Measurements from ENCODE around the gene TSGA10IP.

Gene TSGA10IP

DNA sequence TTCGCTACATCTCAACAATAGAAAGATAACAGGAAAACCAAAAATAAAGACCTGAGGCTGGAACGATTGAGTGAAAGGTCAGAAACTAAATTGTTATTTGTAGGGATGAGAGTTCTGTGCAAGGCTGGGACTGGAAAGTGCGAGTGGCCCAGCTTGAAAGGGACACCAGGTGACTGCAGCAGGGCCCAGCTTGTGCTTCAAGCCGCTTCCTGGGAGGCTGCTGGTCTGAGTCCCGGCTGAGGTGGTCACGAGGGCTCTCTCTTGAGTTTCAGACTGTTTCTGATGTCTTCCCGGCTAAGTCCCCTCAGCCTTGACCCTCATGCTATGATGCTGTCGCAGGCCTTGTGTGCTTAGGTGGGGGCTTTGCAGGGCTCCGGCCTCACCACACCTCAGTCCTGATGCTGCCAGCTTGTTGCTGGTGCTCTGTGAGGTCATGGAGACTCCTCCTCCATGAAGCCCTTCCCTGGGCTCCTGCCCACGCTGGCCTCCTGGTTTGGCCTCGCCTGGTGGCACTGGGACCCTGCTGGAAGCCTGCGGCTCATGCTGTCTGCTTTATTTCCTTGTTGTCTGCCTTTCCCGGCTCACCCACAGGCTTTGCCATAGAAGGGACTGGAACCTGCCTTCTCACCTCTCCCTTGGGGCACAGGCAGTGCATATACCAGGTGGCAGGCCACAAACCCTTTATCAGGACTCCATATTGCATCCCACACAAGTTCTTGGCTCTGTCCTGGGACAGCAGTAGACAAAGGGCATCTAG is 61.0 kb downstream of the TSGA10IP start:
- Histone ChIP-seq H3K4me3 (ENCODE audit: low read depth, low read length) (no peak overlapping the region), H3K27me3 (replicated peaks) (no peaks in the 10 kb centered on the region), H3K36me3 (replicated peaks) (peaks cover 8% of the 10 kb centered on the region), H3K27ac (no peak overlapping the region)
- in situ Hi-C loops (cut with HindIII; ENCODE audit: low pct_ligation_motif_present, low sequenced_read_pairs), result no loop called here
- DNase-seq, result no peak
- TF ChIP-seq, protein P1, sequence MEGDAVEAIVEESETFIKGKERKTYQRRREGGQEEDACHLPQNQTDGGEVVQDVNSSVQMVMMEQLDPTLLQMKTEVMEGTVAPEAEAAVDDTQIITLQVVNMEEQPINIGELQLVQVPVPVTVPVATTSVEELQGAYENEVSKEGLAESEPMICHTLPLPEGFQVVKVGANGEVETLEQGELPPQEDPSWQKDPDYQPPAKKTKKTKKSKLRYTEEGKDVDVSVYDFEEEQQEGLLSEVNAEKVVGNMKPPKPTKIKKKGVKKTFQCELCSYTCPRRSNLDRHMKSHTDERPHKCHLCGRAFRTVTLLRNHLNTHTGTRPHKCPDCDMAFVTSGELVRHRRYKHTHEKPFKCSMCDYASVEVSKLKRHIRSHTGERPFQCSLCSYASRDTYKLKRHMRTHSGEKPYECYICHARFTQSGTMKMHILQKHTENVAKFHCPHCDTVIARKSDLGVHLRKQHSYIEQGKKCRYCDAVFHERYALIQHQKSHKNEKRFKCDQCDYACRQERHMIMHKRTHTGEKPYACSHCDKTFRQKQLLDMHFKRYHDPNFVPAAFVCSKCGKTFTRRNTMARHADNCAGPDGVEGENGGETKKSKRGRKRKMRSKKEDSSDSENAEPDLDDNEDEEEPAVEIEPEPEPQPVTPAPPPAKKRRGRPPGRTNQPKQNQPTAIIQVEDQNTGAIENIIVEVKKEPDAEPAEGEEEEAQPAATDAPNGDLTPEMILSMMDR (IDR thresholded peaks at IDR 0.05; ENCODE audit: low read depth, low read length, missing control alignments), result no peak

DNA sequence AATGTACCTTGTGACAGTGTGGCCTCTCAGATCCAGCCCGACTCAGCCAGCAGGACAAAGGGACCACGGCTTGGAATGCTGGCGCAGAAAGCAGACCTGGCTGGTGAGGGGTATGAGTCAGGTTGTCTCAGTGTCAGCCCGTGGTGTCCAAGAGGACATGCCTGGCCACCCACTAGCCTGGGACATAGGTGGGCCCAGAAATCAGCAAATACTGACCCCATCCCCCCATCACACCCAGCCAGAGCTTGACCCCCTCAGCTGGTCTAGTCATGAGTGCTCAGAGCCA is 61.6 kb downstream of the TSGA10IP start:
- Histone ChIP-seq H3K36me3 (replicated peaks) (peaks cover 8% of the 10 kb centered on the region), H3K27me3 (replicated peaks) (no peaks in the 10 kb centered on the region), H3K4me3 (ENCODE audit: low read depth, low read length) (no peak overlapping the region), H3K27ac (no peak overlapping the region)
- TF ChIP-seq, protein P1 (IDR thresholded peaks at IDR 0.05; ENCODE audit: low read depth, low read length, missing control alignments), result no peak
- in situ Hi-C loops (cut with HindIII; ENCODE audit: low pct_ligation_motif_present, low sequenced_read_pairs), result no loop called here
- DNase-seq, result no peak

DNA sequence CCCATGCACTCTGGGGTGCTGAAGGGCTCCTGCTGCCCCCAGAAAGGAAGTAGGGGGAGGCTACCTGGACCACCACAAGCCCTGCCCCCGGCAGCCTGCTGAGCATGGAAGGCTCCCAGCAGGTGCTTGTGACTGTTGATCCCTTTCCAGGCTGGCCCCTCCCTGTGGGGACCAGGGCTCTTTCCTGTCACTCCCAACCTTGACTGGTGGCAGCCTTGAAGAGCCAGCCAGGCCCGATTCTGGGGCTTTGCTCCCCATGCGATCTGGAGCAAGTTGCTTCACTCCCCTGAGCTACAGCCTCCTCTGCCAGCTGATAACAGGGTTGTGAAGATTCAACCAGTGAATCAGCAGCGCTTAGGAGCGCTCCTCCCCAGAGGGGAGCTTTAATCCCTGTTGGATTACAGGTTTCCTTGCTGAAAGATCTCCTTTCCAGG is 61.9 kb downstream of the TSGA10IP start:
- TF ChIP-seq, protein P1 (IDR thresholded peaks at IDR 0.05; ENCODE audit: low read depth, low read length, missing control alignments), result no peak

DNA sequence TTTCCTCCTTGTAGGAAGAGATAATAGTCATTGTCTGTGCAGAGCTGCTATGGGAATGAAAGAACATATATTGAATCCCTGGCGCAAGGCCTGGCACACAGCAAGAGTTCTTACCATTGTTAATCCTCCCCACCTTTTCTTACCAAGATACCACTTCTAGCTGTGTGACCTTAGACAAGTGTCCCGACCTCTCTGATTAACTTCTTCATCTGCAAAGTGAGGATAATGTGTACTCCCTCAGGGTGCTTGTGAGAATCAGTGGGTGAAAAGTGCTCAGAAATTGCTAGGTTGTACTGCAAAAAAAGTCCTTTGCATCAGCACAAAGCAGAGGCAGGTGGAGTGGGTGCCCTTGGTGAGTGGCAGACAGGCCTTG is 62.8 kb downstream of the TSGA10IP start:
- no peak overlapping the region for H3K4me3 ChIP-seq (ENCODE audit: low read depth, low read length)
- no peaks in the 10 kb centered on the region for H3K27me3 ChIP-seq (replicated peaks)
- H3K36me3 ChIP-seq (replicated peaks), result peaks cover 8% of the 10 kb centered on the region
- no peak overlapping the region for H3K27ac ChIP-seq
- DNase-seq, result no peak
- TF ChIP-seq, protein P1 (IDR thresholded peaks at IDR 0.05; ENCODE audit: low read depth, low read length, missing control alignments), result no peak
- in situ Hi-C loops (cut with HindIII; ENCODE audit: low pct_ligation_motif_present, low sequenced_read_pairs), result no loop called here

More for the DNA sequence above, 61.9 kb downstream of the TSGA10IP start:
- peaks cover 8% of the 10 kb centered on the region for H3K36me3 ChIP-seq (replicated peaks)
- DNase-seq, result no peak
- no peaks in the 10 kb centered on the region for H3K27me3 ChIP-seq (replicated peaks)
- H3K4me3 ChIP-seq (ENCODE audit: low read depth, low read length), result no peak overlapping the region
- in situ Hi-C loops (cut with HindIII; ENCODE audit: low pct_ligation_motif_present, low sequenced_read_pairs), result no loop called here
- H3K27ac ChIP-seq, result no peak overlapping the region

DNA sequence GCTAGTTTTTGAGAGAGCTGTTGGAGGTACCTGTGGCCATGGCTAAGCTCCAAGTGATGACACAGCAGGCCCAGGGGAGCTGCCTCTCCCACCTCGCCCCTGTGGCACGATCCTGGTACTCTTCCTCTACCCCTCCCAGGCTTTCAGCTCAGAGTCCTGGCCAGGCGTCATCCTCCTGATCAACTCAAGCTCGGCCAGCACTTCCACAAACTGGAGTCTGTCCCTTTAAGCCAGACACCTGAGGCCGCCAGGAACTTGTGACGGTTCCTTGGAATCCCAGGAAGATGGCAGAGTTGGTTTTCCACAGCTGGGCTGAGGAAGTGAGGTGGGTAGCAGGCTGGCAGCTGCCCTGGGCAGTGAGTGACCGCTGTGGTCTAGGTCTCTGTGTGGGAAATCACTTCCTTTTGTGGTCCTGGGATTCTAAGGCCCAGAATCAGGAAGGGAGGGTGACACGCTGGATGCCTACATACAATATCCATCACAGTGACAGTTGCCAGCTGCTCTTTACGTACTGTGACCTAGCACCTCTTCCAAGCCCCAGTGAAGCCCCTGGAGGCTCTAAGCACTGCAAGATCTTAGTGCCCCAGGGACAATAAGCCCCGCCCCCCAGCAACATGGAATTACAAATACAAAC is 63.3 kb downstream of the TSGA10IP start:
- Histone ChIP-seq H3K4me3 (ENCODE audit: low read depth, low read length) (no peak overlapping the region), H3K36me3 (replicated peaks) (peaks cover 8% of the 10 kb centered on the region), H3K27me3 (replicated peaks) (no peaks in the 10 kb centered on the region), H3K27ac (no peak overlapping the region)
- in situ Hi-C loops (cut with HindIII; ENCODE audit: low pct_ligation_motif_present, low sequenced_read_pairs), result no loop called here
- no peak for DNase-seq
- TF ChIP-seq, protein P1 (IDR thresholded peaks at IDR 0.05; ENCODE audit: low read depth, low read length, missing control alignments), result no peak
